ENCODE data around the gene NFRKB. TPM values are rescaled to one million over a fixed set of nuclear protein-coding genes. Genes with fewer than 3 reads are reported as not detected.

Gene NFRKB
- total and polyA plus RNA-seq, 2 of the 8 experiments (the other 6 are each of a cell fraction or from before 2014, with no cell fraction given), result 17.0 to 31.0 TPM

DNA sequence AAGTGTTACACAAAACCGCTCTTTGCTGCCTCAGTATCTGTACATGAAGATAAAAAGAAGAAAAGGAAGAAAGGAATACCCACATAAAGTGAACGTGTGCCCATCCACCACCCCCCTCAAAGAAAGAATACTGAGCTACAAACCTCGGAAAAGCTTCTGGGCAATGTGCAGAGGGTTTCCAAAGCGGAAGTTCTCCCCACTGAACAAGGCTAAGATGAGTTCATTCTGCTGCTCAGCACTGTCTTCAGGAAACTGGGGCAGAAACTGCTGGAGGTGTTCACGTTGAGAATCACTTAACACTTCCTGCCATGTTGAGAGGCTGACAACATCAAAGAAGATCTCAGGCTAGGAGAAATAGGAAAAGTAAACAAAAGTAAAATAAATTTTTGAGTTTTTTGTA lies 6.9 kb downstream of the NFRKB start:
- Histone ChIP-seq H3K4me2 (ENCODE audit: insufficient read depth in 1 of 2, low read depth in 2 of 2, low read length in 2 of 2) (no peak overlapping the region), H3K79me2 (ENCODE audit: control insufficient read depth in 1 of 2, insufficient read depth in 2 of 2, low read length in 2 of 2) (peaks cover 0 to 1% of the 10 kb centered on the region in 2 experiments; a peak in 2 of 4 replicates), H2BK120ac (replicated peaks; ENCODE audit: low read depth, low read length) (no peak overlapping the region), H3K27ac (ENCODE audit: low read depth, low read length) (no peak overlapping the region), H3K4me3 (ENCODE audit: extremely low read depth in 1 of 4, insufficient read depth in 2 of 4, low read depth in 3 of 4, low read length in 4 of 4) (no peak overlapping the region), H3K23me2 (ENCODE audit: low read depth, low read length) (no peaks in the 10 kb centered on the region; the same call in 1 of the 2 replicates), H2AK5ac (ENCODE audit: low read depth, low read length) (no peak overlapping the region), H4K8ac (ENCODE audit: extremely low read depth, insufficient read depth, low read length) (no peak overlapping the region), H3K79me1 (ENCODE audit: low read depth, low read length) (no peaks in the 10 kb centered on the region), H3K27me3 (replicated peaks in 1 of 4; ENCODE audit: control insufficient read depth in 3 of 4, extremely low read depth in 1 of 4, insufficient read depth in 3 of 4, low read length in 3 of 4) (no peaks in the 10 kb centered on the region), H3K4me1 (replicated peaks in 1 of 4; ENCODE audit: control insufficient read depth in 3 of 4, insufficient read depth in 4 of 4, low read length in 3 of 4) (no peaks in the 10 kb centered on the region), H3K14ac (ENCODE audit: insufficient read length) (no peak overlapping the region), H2AFZ (ENCODE audit: low read length) (no peak overlapping the region), H3K23ac (ENCODE audit: insufficient read length) (no peak overlapping the region), H3K9me3 (ENCODE audit: insufficient read depth in 2 of 2, low read depth in 1 of 2, low read length in 1 of 2) (no peaks in the 10 kb centered on the region), H2BK15ac (ENCODE audit: low read length) (no peak overlapping the region), H4K91ac (replicated peaks; ENCODE audit: insufficient read length, low read length) (no peak overlapping the region), H2BK20ac (ENCODE audit: low read length) (no peak overlapping the region), H3K36me3 (ENCODE audit: control insufficient read depth in 2 of 4, insufficient read depth in 4 of 4, low read length in 3 of 4) (peaks cover 30 to 82% (median 74%) of the 10 kb centered on the region in 4 experiments), H4K20me1 (replicated peaks in 1 of 2; ENCODE audit: control insufficient read depth in 1 of 2, insufficient read depth in 2 of 2, low read length in 2 of 2) (peaks cover 2 to 3% of the 10 kb centered on the region in 2 experiments), H3K9ac (replicated peaks in 1 of 4; ENCODE audit: extremely low read depth in 1 of 4, low read depth in 3 of 4, low read length in 3 of 4) (no peak overlapping the region), H2BK5ac (ENCODE audit: low read depth, low read length) (no peak overlapping the region), H3K4ac (replicated peaks; ENCODE audit: insufficient read length, low read depth, low read length) (no peak overlapping the region), H3K56ac (replicated peaks; ENCODE audit: insufficient read length, low read depth, low read length) (no peak overlapping the region), H2BK12ac (ENCODE audit: low read depth, low read length) (no peak overlapping the region), H4K5ac (ENCODE audit: insufficient read length, low read depth, low read length) (no peak overlapping the region), H3K18ac (ENCODE audit: extremely low read depth, low read length) (no peak overlapping the region)
- no peak for DNase-seq (ENCODE audit: low read depth in 1 of 2, low spot score in 2 of 2)
- ChIA-PET CTCF (ENCODE audit: partially characterized antibody) (no interaction called here), POLR2A (ENCODE audit: partially characterized antibody) (no interaction called here)
- 89% methylated on average over 5 of the region's 5 CpGs; no CpG with 5 or more reads in 1 of the 2 experiments for WGBS, 2 experiments (ENCODE audit: extremely low coverage in 1 of 2, insufficient coverage in 1 of 2, insufficient read length in 1 of 2, insufficient replicate concordance in 2 of 2, low coverage in 1 of 2, low lambda C conversion rate in 2 of 2, missing lambda C conversion rate in 1 of 2)
- no peak for FAIRE-seq
- TF ChIP-seq TBP (IDR thresholded peaks at IDR 0.05; ENCODE audit: low read depth, low read length) (no peak), CHD1 (IDR thresholded peaks at IDR 0.05; ENCODE audit: low read depth, low read length) (no peak), CHD2 (IDR thresholded peaks at IDR 0.05; ENCODE audit: low read length) (no peak)
